LoVo (cell line): Measurements from ENCODE around the gene EFL1.

Experiments
- DNase-seq: peaks from one replicate; pipeline ENCODE4 v3.0.0-alpha.2; 2016; ENCODE audit warnings: low spot score

Gene EFL1

DNA sequence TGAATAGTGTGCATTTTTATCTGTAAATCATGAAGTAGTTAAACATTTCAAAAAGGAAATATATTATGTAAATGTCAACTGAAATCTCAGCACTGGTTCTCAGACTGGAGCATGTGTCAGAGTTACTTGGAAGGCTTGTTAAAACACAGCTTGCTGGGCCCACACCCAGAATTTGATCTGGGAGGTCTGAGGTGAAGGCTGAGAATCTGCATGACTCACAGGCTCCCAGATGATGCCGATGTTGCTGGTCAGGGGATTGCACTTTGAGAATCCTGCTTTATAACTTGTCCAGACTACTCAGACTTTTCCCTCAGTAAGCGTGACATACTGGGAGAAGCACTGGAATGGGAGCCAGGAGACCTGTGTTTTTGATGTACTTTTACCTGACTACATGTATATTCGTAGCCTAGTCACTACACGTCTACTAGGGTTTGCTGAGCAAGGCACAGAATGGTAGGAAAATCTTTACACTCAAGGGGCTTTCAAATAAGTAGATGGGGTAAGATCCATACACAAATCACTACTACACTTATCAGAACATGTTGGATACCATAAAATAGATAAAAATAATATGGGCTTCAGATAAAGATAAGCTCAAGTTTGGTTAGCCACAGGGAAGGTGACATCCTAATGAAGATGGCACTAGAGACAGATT is 139.7 kb downstream of the EFL1 start:
- DNase-seq: peak; percentile 41

DNA sequence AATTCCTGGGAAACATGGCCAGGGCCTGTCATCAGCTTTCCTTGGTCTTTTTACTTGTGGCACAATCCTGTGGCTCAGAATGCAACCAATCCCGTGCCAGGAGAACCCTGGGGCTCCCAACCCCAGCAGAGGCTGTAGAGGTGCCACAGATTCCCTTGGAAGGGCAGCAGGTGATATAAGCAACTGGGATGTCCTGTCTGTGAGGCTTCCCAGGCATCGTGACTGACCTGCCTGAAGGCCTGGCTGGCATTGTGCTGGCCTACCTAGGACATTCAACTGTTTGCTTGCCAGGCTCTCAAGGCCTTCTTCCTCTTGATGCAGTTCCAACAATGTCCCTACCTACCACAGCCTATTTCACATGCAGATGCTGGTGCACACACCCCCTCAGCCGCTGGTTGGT is 144.5 kb downstream of the EFL1 start:
- DNase-seq: no peak

GRCh38 chr15:82117296-82117695 is 145.2 kb downstream of the EFL1 start:
- DNase-seq: no peak

DNA sequence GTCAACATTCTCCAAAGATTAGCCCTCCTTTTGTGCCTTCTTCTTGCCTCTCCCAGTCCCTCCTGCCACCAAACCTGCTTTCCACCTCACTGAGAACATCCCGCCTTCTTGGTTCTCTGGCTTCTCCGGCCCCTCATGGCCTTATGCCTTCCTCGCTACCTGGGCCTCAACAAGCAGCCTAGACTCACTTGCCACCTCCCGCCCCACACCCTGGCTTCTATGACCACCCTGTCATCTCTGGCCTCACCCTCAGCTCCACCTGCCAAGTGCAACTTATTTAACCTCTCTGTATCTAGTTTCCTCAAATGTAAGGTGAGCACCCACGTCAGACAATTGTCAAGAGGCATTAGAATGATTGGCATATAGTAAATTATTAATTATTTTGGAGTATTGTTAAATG is 147.9 kb downstream of the EFL1 start:
- no peak for DNase-seq

DNA sequence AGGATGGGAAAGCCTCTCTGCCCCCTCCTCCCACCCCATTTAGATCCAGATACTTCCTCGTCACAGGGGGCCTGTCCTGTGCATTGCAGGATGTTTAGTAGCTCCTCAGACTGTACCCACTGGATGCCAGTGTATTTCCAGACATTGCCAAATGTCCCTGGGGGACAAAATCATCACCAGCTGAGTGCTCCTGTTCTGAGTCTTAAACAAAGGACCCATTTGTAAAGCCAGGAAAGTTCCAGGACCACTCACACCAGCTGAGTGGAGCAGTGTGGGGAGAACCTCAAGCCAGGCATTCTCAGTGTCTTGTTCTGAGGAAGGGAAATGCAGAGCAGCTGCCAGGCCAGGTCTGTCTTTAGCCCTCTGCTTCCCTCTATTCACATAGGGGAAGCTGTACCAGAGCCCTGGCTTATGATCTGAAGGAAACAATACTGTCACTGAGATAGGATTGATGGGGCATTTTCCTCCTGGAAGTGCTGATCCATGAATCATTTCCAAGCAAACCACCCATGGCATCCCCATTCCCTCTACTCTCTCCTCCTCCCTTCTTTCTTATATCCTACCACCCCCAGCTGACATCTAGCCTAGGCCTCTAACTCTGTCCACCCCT is 149.3 kb downstream of the EFL1 start:
- DNase-seq: no peak

DNA sequence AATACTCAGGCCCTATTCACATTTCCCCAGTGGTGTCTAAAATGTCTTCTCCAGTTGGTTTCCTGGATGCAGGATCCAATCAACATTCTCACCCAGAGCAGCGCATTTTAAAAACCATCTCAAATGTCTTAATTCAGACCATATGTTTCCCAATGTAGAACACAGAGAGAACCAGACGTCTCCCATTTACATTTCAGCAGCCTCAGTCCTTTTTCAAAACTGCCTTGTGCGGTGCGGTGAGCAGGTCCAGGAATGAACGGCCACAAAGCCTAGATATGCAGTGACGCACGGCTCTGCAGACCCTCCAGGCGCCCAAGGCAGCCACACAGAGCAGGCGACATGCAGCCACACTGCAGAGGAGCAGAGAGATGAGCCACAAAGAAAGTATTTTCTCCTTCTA is 150.6 kb downstream of the EFL1 start:
- DNase-seq: no peak

DNA sequence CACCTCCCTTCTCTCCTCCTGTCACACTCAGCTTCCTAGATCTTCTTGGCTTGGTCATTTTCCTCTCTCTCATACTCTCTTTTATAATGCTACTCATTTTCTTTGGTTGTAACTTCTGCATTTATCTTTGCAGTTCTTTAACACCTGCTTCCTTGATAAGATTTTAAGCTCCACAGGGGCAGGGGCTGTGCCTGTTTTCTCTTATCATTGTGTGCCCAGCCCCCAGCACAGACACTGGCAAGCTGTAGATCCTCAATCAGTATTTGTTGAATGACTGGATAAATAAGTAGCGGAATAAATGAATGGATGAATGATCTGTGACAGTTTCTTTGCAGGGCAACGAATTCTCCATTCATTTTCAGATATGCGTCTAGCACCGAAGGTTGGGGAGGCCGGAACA is 152.4 kb downstream of the EFL1 start:
- no peak for DNase-seq

- DNase-seq: peak; percentile 47
Observed at GRCh38 chr15:82108489-82109078, 153.9 kb downstream of the EFL1 start.

- no peak for DNase-seq
Observed at GRCh38 chr15:82106679-82107078, 155.9 kb downstream of the EFL1 start.

DNA sequence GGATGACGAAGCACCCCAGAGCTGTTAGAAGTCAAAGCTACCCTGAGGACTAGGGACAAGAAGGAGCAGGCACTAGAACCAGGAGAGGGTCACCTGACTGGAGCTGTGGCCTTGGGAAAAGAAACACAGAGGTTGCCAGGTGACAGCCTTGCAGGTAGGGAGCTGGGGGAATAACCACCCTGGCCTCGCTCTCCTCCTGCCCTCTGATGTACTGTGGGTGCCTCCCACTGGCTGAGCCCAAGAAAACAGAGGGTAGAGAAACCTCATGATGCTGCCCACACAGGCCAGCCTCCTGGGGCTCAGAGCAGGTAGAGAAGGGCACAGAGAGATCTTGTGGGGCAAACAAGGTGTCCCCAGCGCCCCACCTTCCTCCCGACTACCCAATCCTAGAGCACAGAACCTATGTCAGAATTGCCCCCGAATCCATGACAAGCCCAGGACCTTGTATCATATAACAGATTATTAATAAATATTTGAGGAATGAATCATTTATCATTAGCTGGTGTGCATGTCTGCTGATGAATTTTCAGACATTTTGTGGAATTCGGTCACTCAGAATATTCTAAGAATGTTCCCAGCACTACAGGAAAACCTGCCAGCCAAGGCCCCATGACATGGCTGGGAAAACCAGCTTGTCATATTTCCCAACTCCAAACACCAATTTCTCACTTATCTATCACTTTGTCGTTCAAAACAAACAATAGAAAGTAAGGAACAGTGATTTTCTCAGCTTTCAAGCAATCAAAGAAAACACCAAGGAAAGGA is 156.9 kb downstream of the EFL1 start:
- no peak for DNase-seq

DNA sequence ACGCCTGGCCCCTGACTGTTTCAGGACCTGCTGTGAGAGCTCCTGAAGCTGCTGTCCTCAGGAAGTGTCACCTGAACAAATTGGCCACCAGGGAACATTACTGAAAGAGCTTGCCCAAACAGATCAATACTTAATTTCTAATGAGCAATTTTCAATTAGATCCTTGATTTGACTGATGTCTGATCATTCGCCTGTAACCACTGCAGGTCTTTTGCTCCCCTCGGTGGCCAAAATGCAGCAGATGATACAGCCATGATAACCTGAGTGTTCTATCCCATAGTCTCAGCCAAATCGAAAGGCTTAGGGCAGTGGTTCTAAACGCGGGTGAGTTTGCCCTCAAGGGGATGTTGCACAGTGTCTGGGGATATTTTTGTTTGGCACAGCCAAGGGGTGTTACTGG is 159.1 kb downstream of the EFL1 start:
- no peak for DNase-seq

DNA sequence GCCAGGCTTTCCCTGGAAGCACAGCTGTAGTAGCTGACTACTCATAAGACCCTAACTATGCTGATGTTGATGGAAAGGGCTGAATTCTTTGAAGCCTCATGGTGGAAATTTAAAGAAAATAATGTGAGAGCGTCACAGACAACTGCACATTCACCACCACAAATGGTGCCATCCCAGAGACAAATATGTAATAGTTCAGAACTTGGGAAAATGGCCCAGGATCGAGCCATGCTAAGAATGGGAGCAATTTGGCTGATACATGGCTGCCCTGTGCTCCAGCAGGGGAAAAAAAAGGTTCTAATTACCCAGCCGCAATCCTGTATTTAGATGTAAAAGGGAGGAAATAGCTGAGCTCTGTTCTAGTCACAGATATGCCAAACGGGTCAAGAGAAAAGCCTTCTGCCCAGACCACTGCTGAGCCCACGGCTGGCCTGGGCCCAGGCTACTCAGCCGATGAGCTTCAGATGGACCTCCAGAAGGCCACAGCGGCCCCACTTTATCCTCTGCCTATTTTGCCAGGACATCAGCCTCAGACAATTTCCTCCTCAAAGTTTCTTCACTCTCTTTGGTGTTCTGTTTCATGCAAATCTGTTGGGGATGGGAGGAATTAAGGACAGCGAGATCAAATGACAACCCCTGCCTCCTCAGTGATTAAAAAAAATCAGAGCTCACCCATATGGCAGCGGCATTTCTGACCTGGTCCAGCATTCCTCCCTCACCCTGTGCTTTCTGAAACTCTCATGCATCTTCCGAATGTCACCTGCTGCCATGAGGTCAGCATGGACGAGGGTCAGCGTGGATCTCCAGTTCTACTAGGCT is 162.2 kb downstream of the EFL1 start:
- no peak for DNase-seq

DNA sequence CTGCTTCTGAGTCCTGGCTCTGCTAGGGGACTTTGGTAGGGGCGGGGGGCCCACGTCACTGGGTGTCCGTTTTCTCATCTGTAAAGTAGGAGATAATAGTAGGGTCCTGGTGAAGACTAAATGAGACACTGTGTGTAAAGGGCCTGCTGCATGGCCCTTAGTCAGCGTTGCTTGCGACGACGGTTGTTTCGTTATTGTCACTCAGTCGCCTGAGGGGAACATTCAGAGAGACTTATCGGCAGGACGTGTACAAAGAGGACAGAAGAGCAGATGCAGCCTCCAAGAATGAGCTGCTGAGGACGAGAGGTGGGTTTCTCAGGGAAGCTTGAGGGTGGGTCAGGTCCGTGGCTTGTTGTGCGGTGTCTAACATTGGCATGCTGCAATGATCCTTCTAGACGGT is 163.9 kb downstream of the EFL1 start:
- DNase-seq: no peak

DNA sequence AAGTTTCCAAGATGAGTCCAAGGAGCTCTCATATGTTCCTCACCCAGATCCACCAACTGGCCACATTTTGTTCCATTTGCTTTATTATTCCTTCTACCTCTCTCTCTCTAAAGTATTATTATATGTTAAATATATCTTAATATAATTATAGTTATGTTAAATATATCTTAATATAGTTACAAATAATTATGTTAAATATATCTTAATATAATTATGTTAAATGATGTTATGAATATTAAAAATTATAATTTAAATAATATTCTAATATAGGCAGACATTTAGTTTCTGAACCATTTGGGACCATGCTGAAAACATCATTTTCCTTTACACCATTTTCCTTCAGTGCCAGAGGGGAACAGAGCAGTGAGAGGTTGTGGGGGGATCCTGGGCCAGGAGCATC is 166.7 kb downstream of the EFL1 start:
- DNase-seq: no peak

GRCh38 chr15:82093774-82094211 is 168.7 kb downstream of the EFL1 start:
- peak; percentile 15 for DNase-seq

GRCh38 chr15:82093325-82093724 is 169.2 kb downstream of the EFL1 start:
- DNase-seq: no peak

DNA sequence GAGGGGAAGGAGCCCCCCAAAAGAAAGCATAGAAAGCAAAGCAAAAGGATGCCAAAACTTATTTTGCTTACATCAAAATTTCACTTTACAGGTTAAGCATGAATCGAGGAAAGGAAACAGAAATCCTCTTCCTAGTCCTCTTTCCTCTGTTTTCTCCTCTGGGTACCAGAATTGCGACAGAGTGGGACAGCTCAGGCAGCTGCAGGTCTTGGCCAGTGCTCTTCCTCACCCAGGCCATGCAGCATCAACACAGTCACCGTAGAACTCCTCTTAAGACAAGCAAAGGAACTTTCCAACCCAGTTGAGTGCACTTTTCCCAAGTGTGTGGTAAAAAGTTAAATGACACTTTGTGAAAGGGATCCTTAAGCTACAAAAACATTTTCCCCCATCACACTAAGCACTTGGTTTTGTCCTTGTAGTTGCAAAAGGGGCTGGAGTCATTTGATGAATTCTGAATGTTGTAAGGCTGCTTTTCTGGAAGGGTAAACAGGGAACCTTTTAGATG is 170.8 kb downstream of the EFL1 start:
- DNase-seq: no peak

DNA sequence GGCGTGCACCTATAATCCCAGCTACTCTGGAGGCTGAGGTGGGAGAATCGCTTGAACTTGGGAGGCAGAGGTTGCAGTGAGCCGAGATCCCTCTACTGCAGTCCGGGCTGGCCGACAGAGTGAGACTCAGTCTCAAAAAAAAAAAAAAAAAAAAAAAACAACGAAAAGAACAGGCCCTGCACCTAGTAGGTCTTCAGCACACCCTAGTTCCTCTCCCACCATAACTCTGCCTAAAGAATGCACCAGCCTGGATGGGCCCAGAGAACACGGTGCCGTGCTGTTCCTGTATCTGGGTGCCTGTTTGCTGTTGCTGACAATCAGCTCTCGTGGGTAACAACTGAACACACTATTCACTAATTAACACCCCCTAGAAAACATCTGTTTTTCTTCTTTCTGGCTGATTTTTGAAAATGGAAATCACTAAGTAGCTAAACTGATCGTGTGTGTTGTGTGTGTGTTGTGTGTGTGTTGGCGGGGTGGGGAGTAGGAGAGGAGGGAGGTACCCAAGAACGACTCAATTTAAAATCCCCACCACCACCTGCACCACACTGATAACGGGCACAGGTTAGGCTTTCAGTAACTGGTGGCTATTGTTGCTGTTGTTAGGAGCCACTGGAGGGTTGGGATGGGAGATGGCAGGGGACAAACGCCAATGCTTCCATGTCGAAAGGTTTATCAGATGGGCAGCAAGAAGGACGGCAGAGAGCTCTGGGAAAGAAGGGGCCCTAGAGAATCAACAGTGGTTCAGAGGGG is 176.1 kb downstream of the EFL1 start:
- no peak for DNase-seq

- no peak for DNase-seq
Observed at GRCh38 chr15:82081914-82082762, 180.4 kb downstream of the EFL1 start.

DNA sequence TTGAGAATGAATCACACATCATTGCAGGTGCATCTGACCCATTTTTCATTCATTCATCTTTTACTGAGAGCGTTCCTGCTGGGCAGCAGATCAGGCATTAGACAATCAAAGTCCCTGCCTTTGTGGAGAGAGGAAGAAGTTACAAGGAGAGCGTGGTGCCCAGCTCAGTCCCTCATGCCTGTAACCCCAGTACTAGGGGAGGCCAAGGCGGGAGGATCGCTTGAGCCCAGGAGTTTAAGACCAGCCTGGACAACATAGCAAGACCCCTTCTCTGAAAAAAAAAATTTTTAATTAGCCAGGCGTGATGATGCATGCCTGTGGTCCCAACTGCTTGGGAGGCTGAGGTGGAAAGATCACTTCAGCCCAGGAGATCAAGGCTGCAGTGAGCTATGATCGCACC is 181.8 kb downstream of the EFL1 start:
- no peak for DNase-seq
